ENCODE data around the gene CACNA2D3. TPM values are rescaled to one million over a fixed set of nuclear protein-coding genes. Genes with fewer than 3 reads are reported as not detected.

CACNA2D3 gene
- total RNA-seq, 4 donors from 2014 or later: 0.83 to 5.0 (median 2.5) TPM

- DNase-seq: no peak
- Histone ChIP-seq H3K36me3 (no peaks in the 10 kb centered on the region), H3K4me1 (no peaks in the 10 kb centered on the region), H3K4me3 (no peak overlapping the region), H3K27ac (no peak overlapping the region), H3K27me3 (no peaks in the 10 kb centered on the region), H3K9me3 (no peaks in the 10 kb centered on the region)
- intact Hi-C loops (cut with DNase I; ENCODE audit: low total_unique reads): no loop called here
- TF ChIP-seq POLR2A (IDR thresholded peaks at IDR 0.05): no peak
- TF ChIP-seq CTCF (IDR thresholded peaks at IDR 0.05): no peak
These were observed 591.7 kb downstream of the CACNA2D3 start for GRCh38 chr3:54714035-54714434.

- H3K27me3 ChIP-seq: no peaks in the 10 kb centered on the region
- no peaks in the 10 kb centered on the region for H3K36me3 ChIP-seq
- no peak for DNase-seq
- TF ChIP-seq POLR2A (IDR thresholded peaks at IDR 0.05) (no peak), CTCF (IDR thresholded peaks at IDR 0.05) (no peak)
- no peaks in the 10 kb centered on the region for H3K4me1 ChIP-seq
- H3K9me3 ChIP-seq: no peaks in the 10 kb centered on the region
- intact Hi-C loops (cut with DNase I; ENCODE audit: low total_unique reads): no loop called here
- H3K4me3 ChIP-seq: no peak overlapping the region
- H3K27ac ChIP-seq: no peak overlapping the region
These were observed 595.2 kb downstream of the CACNA2D3 start for GRCh38 chr3:54717506-54717905.

- no peak for DNase-seq
- Histone ChIP-seq H3K27me3 (no peaks in the 10 kb centered on the region), H3K4me1 (no peaks in the 10 kb centered on the region), H3K9me3 (no peaks in the 10 kb centered on the region), H3K4me3 (no peak overlapping the region), H3K36me3 (no peaks in the 10 kb centered on the region), H3K27ac (no peak overlapping the region)
- intact Hi-C loops (cut with DNase I; ENCODE audit: low total_unique reads): no loop called here
- TF ChIP-seq CTCF (IDR thresholded peaks at IDR 0.05) (no peak), POLR2A (IDR thresholded peaks at IDR 0.05) (no peak)
These were observed 597.6 kb downstream of the CACNA2D3 start for GRCh38 chr3:54719914-54720313.

GRCh38 chr3:54720604-54721003 lies 598.3 kb downstream of the CACNA2D3 start:
- Histone ChIP-seq H3K9me3 (no peaks in the 10 kb centered on the region), H3K4me3 (no peak overlapping the region), H3K4me1 (no peaks in the 10 kb centered on the region), H3K36me3 (no peaks in the 10 kb centered on the region), H3K27me3 (no peaks in the 10 kb centered on the region), H3K27ac (no peak overlapping the region)
- intact Hi-C loops (cut with DNase I; ENCODE audit: low total_unique reads): no loop called here
- DNase-seq: no peak
- TF ChIP-seq POLR2A (IDR thresholded peaks at IDR 0.05): no peak
- TF ChIP-seq CTCF (IDR thresholded peaks at IDR 0.05): no peak

- DNase-seq: no peak
- TF ChIP-seq POLR2A (IDR thresholded peaks at IDR 0.05) (no peak), CTCF (IDR thresholded peaks at IDR 0.05) (no peak)
- Histone ChIP-seq H3K9me3 (no peaks in the 10 kb centered on the region), H3K36me3 (no peaks in the 10 kb centered on the region), H3K27me3 (no peaks in the 10 kb centered on the region), H3K4me1 (no peaks in the 10 kb centered on the region), H3K4me3 (no peak overlapping the region), H3K27ac (no peak overlapping the region)
- intact Hi-C loops (cut with DNase I; ENCODE audit: low total_unique reads): no loop called here
These were observed 609.5 kb downstream of the CACNA2D3 start for GRCh38 chr3:54731732-54732445.

Data from uterus (tissue), 4 donors.